NK-92 (cell line): Measurements from ENCODE around the gene LEP.

Experiments
- DNase-seq: peaks from one replicate; lab custom pipeline; 2025; ENCODE audit not compliant: unreplicated experiment; lab: John Stamatoyannopoulos, UW

Gene LEP

DNA sequence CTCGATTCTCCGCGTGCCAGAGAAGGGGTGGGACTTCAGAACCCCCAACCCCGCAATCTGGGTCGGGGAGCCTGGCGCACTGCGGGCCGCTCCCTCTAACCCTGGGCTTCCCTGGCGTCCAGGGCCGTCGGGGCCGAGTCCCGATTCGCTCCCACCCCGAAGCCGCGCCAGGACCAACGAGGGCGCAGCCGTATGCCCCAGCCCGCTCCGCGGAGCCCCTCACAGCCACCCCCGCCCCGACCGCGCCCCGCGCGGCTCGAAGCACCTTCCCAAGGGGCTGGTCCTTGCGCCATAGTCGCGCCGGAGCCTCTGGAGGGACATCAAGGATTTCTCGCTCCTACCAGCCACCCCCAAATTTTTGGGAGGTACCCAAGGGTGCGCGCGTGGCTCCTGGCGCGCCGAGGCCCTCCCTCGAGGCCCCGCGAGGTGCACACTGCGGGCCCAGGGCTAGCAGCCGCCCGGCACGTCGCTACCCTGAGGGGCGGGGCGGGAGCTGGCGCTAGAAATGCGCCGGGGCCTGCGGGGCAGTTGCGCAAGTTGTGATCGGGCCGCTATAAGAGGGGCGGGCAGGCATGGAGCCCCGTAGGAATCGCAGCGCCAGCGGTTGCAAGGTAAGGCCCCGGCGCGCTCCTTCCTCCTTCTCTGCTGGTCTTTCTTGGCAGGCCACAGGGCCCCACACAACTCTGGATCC, at the start of gene LEP:
TSS of gene LEP (plus strand) at position 583 of the 691 bp plus-strand sequence. CDS start 10,741 bp downstream, outside the sequence.
- no peak for DNase-seq

- no peak for DNase-seq
Observed at GRCh38 chr7:128192497-128193142, 48.5 kb upstream of the LEP start.

- no peak for DNase-seq
Observed at GRCh38 chr7:128194533-128195282, 46.4 kb upstream of the LEP start.

DNA sequence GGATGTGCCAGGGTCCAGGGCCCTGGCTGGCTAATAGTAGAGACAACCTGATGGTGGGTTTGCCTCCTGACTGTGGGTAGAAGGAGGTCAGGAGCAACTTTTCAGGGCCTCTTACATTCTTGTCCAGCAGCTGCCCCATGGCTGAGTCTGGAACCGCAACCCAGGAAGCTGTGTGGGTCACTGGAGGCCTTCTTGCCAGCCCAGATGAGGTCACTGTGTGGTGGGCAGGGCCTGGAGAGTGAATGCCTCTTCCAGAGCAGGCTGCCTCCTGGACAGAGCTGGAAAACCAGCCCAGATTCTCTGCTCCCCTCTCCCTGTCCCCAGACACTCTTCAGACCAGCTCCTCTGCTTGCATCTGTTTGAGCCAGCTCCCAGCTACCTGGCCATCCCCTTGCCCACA, 43.5 kb upstream of the LEP start:
- no peak for DNase-seq

- DNase-seq: no peak
Observed at GRCh38 chr7:128197989-128198580, 43.0 kb upstream of the LEP start.

DNA sequence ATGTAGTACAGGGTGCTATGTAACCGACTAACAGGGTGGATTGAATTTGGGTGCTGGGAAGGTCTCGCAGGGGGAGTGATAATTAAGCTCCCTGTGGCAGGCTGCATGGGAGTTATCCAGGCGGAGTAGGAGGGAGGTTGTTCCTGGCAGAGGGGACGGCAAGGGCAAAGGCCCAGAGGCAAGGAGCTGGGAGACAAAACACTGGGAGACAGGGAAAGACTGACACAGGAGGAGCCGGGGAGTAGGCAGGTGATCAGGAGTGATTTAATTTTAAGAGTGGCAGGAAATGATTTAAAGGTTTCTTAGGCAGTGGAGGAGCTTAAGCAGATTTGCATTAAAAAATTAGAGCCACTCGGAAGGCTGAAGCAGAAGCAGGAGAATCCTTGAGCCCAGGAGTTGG, 40.7 kb upstream of the LEP start:
- DNase-seq: no peak

DNA sequence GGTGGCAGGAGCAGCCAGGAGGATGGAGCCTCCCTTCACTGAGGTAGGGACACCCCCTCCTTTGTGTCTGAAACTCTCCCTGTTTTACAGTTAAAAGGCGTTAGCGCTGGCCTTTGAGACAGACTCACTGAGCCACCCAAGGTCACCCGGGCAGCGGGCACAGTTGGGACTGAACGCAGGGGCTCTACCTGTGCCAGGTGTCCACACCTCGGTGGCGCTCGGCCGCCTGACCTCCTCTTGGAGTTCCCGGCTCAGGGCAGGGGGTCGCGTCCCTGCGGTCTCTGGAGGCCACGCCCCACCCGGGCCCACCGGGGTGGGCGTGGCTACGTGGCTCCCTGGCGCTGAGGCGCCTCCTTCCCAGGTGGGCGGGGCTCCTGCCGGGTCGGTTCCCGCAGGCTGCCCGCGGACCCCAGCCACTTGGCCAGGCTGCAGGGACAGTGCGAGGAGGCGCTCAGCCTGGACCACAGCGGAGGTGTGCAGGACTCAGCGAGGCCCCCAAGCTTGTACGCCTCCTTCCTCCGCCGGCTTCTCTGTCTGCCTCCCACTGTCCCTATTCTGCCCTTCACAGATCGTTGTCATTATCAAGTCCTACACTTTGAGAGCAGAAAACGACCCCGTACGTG, 39.9 kb upstream of the LEP start:
- DNase-seq: no peak

DNA sequence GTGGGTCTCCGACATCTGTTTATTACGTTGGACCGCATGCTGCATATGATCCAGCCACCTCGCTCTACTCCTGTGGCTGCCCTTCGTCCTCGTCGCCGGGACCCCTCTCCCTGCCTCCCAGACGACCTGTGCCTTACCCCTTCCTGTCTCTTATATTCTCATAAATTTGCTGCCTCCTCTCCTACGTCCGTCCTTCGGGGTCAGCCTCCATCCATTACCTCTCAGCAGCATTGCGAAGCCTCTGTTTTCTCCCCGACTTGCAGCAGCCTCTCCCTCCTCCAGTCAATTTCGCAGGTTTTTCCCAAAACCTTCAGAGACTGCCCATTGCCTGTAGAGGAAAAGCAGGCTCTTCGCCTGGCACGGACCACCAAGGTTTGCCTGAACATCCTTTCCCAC, 39.4 kb upstream of the LEP start:
- no peak for DNase-seq

DNA sequence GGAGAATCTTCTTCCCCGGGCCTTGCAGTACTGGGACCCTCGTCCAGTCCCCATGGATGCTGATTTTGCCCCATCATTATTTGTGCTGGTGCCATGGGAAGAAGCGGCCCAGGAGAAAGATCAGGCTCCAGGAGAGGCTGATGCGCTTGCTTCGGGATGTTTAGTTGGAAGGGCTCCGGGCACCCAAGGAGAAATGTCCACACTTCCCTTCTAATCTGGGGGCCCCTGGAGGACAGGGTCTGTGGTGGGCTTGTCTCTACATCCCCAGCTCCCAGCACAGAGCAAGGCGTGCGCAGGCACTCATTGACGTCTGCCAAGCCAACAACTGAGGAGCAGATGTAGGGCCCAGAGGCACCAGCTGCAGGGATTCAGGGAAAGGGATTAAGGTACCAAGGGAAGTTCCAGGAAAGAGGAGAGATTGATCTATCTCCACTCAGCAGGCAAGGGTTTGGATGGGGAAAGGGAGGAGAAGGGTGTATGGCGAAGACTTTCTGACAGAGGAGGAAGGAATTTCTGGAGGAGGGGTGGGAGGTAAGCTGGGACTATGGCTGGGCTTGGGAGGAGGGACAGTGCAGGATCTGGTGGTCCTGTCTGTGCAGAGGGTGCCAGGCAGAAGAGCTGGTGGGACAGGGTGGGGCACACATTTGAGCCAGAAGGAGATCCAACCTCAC, 38.7 kb upstream of the LEP start:
- no peak for DNase-seq

GRCh38 chr7:128203047-128203491, 38.0 kb upstream of the LEP start:
- DNase-seq: no peak

GRCh38 chr7:128203710-128204214, 37.3 kb upstream of the LEP start:
- no peak for DNase-seq

DNA sequence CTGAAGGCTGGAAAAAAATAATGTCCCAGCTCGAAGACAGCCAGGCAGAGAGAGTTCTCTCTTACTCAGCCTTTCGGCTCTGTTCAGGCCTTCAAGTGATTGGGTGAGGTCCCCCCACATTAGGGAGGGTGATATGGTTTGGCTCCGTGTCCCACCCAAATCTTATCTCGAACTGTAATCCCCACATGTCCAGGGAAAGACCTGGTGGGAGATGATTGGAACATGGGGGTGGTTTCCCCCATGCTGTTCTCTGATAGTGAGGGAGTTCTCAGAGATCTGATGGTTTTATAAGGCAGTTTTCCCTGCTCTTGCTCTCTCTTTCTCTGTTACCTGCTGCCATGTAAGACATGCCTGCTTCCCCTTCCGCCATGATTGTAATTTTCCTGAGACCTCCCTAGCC, 36.6 kb upstream of the LEP start:
- DNase-seq: no peak

GRCh38 chr7:128205068-128205467, 36.0 kb upstream of the LEP start:
- DNase-seq: no peak

DNA sequence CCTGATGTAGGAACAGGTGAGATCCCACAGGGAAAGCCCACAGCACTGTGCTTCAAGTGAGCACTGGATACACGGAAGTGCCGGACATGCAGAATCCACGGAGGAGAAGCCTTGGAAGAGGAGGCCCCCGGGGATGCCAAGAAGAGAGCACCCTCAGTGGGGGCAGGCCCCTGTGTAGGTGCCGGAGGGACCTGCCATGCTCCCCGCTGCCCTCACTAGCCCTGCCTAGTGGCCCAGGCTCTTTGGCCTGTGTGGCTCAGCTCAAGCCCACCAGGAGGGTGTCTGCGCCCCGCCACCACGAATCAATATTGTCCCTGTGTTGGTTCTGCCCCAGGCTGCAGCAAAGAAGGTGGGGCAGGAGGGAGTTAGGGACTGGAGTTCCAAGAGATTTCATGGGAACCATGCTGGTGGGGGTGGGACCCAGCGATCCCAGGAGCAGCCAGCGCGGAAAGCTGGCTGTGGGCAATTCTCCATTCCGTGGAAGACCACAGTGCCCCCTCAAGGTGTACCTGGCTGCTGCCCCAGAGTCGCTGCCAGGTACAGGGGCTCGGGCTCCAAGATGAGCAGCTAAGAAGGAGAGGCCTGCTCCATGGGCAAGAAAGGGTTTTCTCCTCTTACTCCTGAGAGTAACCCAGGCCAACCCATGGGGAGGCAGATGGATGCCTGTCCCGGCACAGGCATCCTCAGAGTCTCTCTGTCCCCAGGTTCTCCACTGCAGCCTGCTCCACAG, 34.9 kb upstream of the LEP start:
- DNase-seq: no peak

GRCh38 chr7:128206747-128207500, 34.2 kb upstream of the LEP start:
- no peak for DNase-seq

DNA sequence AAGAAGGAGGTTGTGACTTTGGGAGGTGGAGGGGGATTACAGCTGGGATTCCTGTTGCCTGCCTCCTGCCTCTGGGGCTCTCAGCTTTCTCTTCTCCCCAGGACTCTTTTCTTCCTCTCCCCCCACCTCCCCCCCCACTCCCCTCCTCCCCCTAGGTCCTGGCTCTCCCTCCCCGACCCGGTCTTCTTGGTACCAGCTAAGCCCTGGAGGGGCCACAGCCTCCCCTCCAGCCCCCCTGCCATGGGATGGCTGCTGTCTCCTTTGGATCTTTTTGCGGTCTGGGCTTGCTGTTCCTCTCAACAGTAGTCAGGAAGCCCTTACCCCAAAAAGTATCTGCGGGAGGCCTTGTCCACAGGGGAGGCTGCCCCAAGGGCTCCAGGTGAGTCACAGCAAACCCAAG, 33.5 kb upstream of the LEP start:
- no peak for DNase-seq

DNA sequence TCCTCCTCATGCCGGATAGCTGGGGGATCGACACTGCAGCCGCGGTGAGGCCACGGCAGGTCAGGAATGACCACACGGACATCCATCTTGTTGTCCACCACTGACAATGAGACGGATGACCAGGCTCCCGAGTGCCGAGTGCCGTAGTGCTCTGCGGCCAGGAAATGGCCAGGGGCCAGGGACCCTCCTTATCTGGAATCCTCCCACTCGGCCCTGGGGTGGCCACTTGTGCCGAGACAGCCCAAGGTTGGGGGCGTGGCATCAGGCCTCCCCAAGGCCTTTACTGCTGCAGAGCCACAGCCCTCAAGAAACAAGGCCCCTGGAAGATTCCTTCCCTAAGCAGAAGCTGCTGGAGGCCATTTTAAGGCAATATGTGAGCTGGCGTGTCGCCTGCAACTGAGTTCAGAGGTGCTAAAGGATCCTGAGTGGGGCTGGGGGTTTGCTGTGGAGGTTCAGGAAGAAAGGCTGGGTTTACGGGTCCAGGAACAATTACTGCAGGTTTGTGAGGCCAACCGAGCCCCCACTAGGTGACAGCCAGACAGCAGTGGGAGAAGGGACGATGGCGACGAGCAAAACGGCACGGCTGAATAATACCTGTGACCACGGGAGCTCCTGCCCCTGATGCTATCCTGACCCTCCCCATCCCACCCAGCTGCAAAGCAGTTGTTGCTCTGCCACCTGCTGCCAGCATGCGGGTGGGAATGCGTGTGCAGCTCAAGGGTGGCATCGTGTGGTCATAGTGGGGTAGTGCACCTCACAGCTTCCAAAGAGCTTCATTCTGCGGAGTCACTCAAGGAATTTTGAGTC, 31.6 kb upstream of the LEP start:
- DNase-seq: no peak

DNA sequence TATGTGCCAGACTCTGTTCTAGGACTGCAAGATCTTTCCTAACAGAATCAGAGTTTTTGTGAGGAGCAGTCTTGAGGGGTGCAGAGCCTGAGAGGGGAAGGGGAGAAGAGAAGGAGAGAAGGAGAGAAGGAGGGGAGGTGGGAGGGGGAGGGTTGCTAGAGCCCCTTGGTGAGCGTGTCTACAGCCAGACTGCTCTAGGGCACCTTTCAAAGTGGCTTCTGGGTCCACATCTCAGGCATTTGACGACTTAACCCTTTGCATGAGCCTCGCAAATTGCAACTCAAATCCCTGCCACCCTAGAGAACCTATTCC, 31.1 kb upstream of the LEP start:
- no peak for DNase-seq
